CD1c-positive myeloid dendritic cell (primary cell): Measurements from ENCODE around the gene C13orf46.
A peak's percentile ranks its signal among the peaks of the same experiment; 100 is the strongest.
"Not testable (repeated sequence)": the region's sequence is repeated elsewhere in the genome, so short reads cannot be mapped to it uniquely, and the experiment has no call there.

Source experiments
- DNase-seq: peaks from one replicate; pipeline ENCODE4 v3.0.0-alpha.2; 2016; ENCODE audit errors: extremely low spot score

C13orf46 gene

GRCh38 chr13:113923376-113924063, 50.4 kb downstream of the C13orf46 start:
- DNase-seq: no peak

- no peak for DNase-seq
Observed at GRCh38 chr13:113922412-113923118, 51.3 kb downstream of the C13orf46 start.

GRCh38 chr13:113921763-113922162, 52.1 kb downstream of the C13orf46 start:
- no peak for DNase-seq

DNA sequence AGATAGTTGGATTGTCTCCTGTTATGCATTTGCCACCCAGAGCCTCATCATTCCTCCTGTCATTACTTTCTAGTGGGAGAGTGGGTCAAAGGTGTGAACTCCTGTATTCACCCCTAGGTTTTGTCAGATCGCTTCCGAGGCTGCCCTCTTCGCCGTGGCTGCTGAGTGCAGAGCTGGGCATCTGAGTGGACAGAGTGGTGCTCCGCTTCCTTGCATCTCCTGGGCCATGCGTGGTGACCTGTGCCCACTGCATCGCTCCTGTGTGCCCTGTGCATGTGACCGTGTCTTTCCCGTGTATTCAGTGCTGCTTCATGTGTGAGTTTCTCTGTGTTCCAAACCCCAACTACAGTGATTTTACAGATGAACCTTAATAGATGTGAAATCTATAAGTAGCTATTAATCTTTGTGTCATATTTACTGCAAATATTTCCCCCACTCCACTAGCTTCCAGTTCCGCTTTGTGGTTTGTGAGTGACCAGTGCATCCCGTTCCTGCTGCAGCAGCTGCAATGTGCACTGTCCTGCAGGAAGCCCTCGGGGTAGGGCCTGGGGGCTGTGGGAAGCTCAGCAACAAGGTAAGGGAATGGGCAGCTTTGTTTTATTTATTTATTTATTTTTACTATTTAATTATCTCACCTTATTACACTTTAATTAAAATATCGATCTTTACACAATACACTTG, 53.1 kb downstream of the C13orf46 start:
- DNase-seq: peak; percentile 28

DNA sequence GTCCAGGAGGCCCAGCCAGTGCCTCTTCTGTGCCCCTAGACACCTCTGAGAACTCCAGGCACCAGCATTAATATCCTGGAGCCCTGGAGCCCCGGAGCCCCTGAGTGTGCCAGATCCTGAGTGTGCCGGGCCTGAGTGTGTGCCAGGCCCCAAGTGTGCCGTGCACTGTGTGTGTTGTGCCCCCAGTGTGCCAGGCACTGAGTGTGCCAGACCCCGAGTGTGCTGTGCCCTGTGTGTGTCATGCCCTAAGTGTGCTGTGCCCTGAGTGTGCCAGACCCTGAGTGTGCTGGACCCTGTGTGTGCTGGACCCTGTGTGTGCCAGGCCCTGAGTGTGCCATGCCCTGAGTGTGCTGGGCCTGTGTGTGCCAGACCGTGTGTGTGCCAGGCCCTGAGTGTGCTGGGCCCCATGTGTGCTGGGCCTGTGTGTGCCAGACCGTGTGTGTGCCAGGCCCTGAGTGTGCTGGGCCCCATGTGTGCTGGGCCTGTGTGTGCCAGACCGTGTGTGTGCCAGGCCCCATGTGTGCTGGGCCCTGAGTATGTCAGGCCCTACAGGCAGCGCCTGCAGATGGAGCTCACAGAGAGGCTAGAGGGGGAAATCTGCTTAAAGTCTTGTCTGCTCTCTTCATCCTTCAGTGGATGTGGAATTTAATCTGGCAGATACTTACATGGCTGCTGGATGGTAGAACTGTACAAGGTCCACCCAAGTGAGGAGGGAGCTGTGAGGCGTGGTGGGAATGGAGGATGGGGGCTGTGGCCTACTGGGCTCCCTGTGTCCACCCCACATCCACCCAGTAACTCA, 53.9 kb downstream of the C13orf46 start:
- DNase-seq: no peak

GRCh38 chr13:113918981-113919701, 54.7 kb downstream of the C13orf46 start:
- DNase-seq: no peak

DNA sequence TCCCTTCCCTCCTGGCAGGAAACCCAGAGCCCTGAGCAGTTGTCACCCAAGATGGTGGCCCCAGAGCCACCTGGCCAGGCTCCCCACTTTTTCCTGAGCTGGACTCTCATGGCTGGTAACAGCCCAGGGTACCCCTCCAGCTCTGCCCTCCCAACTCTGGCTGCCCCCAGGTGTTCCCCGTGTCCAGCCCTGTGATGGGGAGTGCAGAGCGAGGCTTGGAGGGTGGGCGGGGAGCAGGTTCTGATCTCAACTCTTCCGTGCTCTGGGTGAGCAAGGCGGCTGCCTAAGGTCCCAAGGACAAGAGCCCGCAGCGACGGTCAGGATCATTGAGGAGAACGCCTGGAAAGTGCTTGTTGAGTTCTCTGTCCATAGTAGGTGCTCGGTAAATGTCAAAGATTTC, 55.3 kb downstream of the C13orf46 start:
- no peak for DNase-seq

GRCh38 chr13:113917594-113918371, 56.1 kb downstream of the C13orf46 start:
- DNase-seq: no peak

DNA sequence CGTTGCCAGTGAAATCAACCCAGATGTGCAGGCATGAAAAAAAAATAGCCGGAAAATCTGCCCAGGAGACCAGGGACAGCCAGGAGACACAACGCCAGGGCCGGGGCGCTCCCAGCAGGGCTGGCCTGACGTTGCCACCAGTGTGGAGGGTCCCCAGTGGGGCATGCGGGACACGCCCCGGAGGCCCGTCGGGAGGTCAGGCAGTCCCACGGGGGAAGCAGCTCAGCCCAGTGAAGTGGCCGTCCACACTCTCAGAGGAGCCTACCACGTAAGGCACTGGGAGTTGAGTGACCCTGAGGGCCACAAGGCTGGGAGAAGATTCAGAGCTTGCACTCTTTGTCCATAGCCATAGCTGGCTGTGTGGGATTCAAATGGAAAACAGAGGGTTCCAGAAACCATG, 56.8 kb downstream of the C13orf46 start:
- no peak for DNase-seq

DNA sequence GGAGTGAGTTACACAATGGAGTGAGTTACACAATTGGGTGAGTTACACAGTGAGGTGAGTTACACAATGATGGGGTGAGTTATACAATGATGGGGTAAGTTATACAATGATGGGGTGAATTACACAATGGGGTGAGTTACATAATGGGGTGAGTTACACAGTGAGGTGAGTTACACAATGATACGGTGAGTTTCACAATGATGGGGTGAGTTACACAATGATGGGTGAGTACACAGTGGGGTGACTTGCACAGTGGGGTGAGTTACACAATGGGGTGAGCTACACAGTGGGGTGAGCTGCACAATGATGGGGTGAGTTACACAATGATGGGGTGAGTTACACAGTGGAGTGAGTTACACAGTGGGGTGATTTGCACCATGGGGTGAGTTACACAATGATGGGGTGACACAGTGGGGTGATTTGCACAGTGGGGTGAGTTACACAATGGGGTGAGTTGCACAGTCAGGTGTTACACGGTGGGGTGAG, 57.5 kb downstream of the C13orf46 start:
- peak; percentile 30 for DNase-seq

DNA sequence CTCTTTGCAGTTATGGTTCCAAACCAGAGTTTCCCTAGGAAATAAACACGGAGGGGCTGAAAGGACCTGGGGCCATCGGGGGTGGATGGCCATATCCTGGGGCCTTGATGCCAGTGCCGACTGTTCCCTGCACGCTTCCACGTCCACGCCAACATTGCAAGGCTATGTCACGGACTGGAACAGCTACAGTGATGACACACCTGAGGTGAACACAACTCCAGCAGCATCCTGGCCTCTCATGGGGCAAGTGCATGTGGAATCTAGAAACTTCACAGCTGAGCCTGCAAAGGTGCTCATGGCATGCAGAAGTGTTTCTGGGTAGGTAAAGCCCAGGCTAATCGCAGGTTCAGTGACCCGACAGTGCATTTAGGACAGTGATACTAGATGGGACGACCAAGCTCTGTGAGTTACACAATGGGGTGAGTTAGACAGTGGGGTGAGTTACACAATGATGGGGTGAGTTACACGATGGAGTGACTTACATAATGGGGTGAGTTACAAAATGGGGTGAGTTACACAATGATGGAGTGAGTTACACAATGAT, 58.0 kb downstream of the C13orf46 start:
- DNase-seq: no peak

DNA sequence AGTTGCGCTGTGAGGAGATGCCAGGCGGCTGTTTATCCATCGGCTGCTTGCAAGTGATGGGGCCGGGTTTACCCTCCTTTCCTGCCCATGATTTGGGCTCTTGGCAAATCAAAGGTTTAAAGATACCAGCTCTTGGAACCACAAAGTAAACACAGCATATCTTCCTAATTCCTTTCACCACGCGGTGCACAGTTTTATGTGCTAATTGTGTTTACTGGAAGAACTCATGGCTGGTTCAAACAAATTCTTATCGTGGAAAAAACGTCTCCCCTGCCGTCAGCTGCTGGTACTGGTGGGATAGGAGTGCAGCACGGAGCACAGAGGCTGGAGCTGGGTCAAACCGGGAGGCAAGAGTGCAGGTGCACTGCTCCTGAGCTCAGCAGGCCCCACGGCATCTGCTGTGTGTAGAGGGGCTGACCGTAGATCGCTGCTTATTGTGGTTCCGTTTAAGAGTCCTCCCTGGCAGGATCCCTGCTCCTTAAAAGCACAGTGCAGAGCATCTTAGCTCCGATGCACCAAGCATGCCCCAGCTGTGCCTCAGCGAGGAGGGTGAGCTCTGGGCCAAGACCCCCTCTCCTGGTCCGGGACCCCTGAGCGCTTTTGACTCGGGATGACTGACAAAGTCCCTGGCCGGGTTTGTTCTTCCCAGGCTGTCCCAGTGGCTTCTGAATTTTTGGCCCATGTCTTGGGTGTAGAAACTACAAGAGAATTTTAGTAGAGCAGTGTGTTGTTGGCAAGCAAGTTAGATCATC, 58.7 kb downstream of the C13orf46 start:
- DNase-seq: no peak

DNA sequence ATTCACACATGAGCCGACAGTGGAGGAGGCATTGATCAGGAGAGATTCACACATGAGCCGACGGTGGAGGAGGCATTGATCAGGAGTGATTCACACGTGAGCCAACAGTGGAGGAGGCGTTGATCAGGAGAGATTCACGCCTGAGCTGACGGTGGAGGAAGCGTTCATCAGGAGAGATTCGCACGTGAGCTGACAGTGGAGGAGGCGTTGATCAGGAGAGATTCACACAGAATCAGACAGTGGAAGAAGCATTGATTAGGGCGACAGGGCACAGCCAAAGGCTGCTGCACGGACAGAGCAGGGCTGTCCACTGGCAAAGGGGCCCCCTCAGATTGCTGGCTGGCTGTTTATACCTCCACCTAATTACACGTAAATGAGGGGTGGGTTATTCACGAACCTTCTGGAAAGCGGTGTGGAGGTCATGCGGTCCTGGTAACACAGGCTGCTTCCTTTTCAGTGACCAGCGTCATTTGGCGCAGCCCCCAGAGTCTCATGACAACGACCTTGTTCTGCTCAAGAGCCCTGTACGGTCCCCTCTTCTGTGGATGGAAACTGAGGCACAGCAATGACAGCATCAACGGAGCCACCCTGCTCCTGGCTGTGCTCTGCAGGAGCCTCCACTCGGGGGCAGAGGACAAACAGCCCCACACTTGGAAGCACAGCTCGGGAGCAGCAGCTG, 59.4 kb downstream of the C13orf46 start:
- DNase-seq: no peak

DNA sequence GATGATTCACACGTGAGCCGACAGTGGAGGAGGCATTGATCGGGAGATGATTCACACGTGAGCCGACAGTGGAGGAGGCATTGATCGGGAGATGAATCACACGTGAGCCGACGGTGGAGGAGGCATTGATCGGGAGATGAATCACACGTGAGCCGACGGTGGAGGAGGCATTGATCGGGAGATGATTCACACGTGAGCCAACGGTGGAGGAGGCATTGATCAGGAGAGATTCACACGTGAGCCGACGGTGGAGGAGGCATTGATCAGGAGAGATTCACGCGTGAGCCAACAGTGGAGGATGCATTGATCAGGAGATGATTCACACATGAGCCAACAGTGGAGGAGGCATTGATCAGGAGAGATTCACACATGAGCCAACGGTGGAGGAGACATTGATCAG, 60.0 kb downstream of the C13orf46 start:
- DNase-seq: not testable (repeated sequence)

GRCh38 chr13:113913408-113913807, 60.5 kb downstream of the C13orf46 start:
- not testable (repeated sequence) for DNase-seq

DNA sequence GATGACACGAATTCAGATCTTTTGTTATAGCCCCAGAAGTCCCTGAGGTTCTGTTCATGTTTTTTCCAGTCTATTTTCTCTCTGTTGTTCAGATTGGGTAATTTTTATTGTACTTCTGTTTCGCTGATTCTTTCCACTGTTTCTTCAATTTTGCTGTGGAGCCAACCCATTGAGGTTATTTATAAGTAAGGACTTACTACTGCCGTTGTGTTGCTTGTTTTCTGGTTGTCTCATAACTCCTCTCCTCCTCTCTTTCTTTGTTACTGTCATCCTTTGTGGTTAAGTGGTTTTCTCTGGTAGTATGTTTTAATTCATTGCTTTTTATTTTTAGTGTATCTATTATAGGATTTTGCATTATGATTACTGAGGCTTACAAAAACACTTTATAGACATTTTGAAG, 61.3 kb downstream of the C13orf46 start:
- no peak for DNase-seq

- DNase-seq: no peak
Observed at GRCh38 chr13:113907635-113908617, 66.0 kb downstream of the C13orf46 start.

DNA sequence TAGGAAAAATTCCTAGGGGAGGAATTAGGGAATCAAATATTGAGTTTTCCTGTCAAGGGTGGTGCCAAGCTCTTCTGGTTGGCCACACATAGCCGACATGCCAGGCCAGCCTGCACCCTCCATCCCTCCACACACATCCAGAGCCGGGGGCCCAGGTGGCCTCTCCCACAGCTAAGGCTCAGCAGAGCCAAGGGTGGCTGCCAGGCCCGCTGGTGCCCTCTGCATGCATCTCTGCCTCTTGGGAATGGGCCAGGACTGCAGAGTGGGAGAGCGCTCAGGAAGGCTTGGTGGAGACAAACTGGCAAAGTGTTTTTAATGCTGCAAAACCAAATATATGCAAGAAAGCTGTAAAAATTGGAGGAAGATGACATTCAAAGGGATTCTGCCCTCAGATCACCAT, 67.3 kb downstream of the C13orf46 start:
- no peak for DNase-seq
